ENCODE data around the gene PNKD. TPM values are rescaled to one million over a fixed set of nuclear protein-coding genes. Genes with fewer than 3 reads are reported as not detected.
A peak's percentile ranks its signal among the peaks of the same experiment; 100 is the strongest.

The PNKD gene, protein sequence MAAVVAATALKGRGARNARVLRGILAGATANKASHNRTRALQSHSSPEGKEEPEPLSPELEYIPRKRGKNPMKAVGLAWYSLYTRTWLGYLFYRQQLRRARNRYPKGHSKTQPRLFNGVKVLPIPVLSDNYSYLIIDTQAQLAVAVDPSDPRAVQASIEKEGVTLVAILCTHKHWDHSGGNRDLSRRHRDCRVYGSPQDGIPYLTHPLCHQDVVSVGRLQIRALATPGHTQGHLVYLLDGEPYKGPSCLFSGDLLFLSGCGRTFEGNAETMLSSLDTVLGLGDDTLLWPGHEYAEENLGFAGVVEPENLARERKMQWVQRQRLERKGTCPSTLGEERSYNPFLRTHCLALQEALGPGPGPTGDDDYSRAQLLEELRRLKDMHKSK
- polyA plus RNA-seq (ENCODE audit: low read depth in 6 of 6): 100 to 1,000 TPM in 5 of 6 donors, 10 to 100 TPM in 1; 99.4 to 143 (median 127) TPM

DNA sequence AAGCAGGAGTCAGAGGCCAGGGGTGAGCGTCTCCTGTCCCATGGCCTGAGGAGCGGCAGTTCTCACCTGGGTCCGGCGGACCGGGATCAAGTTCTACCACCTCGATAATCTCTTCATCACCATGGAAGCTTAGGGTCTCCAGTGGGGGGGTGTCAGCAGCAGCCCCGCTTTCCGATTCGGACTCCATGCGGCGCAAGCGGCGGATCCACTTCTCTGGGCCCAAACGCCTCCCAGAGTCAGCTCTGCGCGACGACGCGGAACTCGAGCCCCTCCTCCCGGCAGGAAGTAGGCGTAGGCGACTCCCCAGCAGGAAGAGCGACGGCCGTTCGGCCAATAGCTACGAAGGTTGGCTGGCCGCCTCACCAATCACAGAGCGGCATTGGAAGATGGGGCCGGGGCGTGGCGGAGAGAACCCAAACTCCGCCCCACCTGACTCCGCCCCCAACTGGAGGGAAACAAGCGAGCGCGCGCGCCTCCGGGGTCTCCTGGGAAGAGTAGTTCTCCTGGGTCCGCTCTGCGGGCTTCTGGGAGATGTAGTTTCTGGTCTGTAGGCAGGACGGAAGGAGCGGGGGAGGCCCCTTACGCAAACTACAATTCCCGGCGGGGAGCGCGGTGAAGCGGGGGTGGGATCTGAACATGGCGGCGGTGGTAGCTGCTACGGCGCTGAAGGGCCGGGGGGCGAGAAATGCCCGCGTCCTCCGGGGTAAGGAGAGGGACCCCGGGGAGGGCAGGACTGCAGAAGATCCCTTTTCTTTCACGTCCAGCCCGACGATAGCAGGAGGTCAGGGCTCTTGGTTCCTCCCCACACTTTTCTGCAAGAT, at the start of gene PNKD, which contains the start of gene AAMP:
PNKD (plus strand) TSS at position 620 of the 821 bp plus-strand sequence; CDS start at position 637, 17 bp downstream.
AAMP (minus strand) TSS at position 238 of the 821 bp plus-strand sequence; CDS start at position 187, 51 bp downstream.
- Mint-ChIP-seq H3K4me3 (peak within 1 kb of the TSS; percentile 90 to 99 (median 96)), H3K4me1 (peaks cover 67 to 78% (median 75%) of the 10 kb centered on the region in 3 donors), H3K27ac (peak within 1 kb of the TSS; percentile 91 to 98 (median 96)), H3K36me3 (peaks cover 6 to 8% of the 10 kb centered on the region in 2 donors), H3K27me3 (no peaks in the 10 kb centered on the region), H3K9me3 (no peaks in the 10 kb centered on the region)
- DNase-seq: peak; percentile 100
- peak; percentile 83 to 84 for ATAC-seq (ENCODE audit: low read depth in 2 of 2)

DNA sequence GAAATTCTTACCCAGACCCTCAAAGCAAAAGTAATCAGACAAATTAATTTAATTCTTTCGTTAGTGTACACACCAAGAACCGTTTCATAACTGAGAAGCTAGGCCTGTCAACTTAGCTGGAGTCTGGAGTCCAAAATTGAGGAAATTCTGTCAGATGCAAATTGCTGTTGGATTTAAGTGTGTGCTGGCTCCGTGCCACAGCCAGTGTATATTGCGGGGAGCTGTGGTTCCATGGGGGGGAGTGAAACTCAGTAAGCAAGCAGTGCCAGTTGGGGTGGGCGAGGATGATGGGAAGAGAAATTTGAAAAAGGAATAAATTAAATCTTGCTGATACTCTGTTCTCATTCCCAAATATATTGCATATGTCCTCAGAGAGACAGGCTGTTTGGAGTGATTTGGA, 49.3 kb upstream of the PNKD start:
- no peak for DNase-seq
- no peaks in the 10 kb centered on the region for H3K9me3 Mint-ChIP-seq
- peaks cover 69 to 84% (median 70%) of the 10 kb centered on the region in 3 donors for H3K4me1 Mint-ChIP-seq
- H3K27me3 Mint-ChIP-seq: no peaks in the 10 kb centered on the region
- peaks cover 0 to 17% of the 10 kb centered on the region in 2 donors for H3K36me3 Mint-ChIP-seq
- H3K27ac Mint-ChIP-seq: peak overlapping the region in 5 of 6 donors; percentile 4 to 98 (median 81)
- no peak for ATAC-seq (ENCODE audit: low read depth in 2 of 2)
- peak overlapping the region; percentile 61 to 96 (median 90) for H3K4me3 Mint-ChIP-seq

DNA sequence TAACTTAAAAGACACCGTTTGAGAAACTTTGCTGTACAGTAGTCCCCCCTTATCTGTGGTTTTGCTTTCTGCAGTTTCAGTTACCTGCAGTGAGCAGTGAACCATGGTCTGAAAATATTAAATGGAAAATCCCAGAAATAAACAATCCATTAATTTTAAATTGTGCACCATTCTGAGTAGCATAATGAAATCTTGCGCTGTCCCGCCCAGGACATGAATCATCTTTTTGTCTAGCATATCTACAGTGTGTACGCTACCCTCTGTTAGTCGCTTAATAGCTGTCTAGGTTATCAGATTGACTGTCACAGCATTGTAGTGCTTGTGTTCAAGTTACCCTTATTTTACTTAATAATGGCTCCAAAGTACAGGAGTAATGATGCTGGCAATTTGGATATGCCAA, 47.3 kb upstream of the PNKD start:
- Mint-ChIP-seq H3K9me3 (no peaks in the 10 kb centered on the region), H3K27me3 (no peaks in the 10 kb centered on the region), H3K27ac (peak overlapping the region in 5 of 6 donors; percentile 30 to 86 (median 81)), H3K4me3 (peak overlapping the region; percentile 32 to 89 (median 62)), H3K36me3 (peaks cover 5 to 27% of the 10 kb centered on the region in 2 donors), H3K4me1 (peaks cover 57 to 91% (median 69%) of the 10 kb centered on the region in 3 donors)
- no peak for ATAC-seq (ENCODE audit: low read depth in 2 of 2)
- DNase-seq: no peak

DNA sequence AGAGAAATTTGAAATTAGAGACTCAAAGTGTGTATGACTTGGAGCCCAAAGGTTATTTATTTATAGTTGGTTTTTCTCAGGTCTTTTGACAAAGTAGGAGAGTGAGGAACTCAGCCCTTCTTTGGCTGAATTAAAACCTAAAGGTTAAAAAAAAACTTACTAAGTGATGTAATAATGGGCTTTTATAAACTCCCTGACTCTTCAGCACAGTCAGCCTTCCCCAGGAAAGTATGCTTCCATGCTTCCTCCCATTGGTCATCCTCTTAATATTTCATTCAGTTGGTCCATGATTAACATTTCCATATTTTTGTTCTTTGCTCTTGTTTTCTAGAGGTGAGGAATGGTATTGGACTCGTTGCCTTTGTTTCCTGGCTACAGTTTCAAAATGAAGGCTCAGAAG, 46.1 kb upstream of the PNKD start:
- H3K27me3 Mint-ChIP-seq: no peaks in the 10 kb centered on the region
- peak overlapping the region in 5 of 6 donors; percentile 21 to 86 (median 76) for H3K27ac Mint-ChIP-seq
- H3K36me3 Mint-ChIP-seq: peaks cover 5 to 27% of the 10 kb centered on the region in 2 donors
- ATAC-seq (ENCODE audit: low read depth in 2 of 2) (no peak), DNase-seq (no peak)
- H3K4me3 Mint-ChIP-seq: peak overlapping the region in 4 of 8 donors; percentile 2 to 68 (median 24)
- H3K9me3 Mint-ChIP-seq: no peaks in the 10 kb centered on the region
- peaks cover 59 to 93% (median 70%) of the 10 kb centered on the region in 3 donors for H3K4me1 Mint-ChIP-seq

DNA sequence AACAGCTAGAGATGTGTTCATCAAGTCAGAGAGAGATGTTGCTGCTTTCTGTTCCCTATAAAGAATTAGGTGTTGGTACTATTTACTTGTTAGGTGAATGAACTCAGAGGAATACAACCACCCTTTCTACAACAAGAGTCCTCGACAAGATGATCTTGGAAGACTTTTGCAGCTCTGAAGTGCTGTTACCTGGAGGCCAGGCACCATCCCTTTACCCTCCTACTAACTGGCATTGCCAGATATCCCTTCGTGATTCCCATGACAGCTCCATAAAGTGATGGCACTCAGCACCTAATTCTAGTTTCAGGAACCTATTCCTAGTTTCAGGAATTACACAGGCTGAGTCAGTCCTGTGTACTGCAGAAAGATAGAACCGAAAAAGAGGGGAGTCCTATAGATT, 43.4 kb upstream of the PNKD start:
- Mint-ChIP-seq H3K27me3 (no peaks in the 10 kb centered on the region), H3K4me1 (peaks cover 47 to 83% (median 58%) of the 10 kb centered on the region in 3 donors), H3K4me3 (peak overlapping the region in 3 of 8 donors; percentile 21 to 53 (median 51)), H3K9me3 (no peaks in the 10 kb centered on the region), H3K27ac (peak overlapping the region in 4 of 6 donors; percentile 30 to 72 (median 44)), H3K36me3 (peaks cover 15 to 36% of the 10 kb centered on the region in 2 donors)
- ATAC-seq (ENCODE audit: low read depth in 2 of 2): no peak
- DNase-seq: no peak

DNA sequence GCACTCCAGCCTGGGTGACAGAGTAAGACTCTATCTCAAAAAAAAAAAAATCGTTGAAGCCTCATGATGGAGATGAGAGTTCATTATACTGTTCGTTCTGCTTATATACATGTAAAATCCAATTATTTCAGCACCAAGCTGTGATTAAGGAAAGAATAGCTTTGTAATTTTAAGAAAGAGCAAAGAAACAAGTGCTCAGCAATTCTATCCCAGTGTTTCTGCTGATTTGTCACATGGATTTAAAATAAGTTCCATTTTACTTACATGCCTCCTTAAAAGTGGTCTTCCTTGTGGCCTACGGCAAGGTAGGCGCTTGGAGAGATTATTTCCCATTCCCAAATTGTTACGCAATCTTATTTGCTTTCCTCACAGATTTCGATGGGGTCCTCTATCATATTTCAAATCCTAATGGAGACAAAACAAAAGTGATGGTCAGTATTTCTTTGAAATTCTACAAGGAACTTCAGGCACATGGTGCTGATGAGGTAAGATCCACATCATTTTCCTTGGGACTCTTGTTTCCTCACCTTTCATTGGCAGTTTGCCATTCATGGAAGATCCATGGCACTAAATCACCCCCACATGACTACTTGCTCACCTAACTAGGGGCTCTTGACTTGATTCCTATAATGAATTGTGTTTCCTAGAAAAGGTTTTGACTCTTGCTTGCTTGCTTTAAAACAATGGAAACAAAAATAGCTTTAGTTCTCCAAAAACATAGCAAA, 41.8 kb upstream of the PNKD start:
- Mint-ChIP-seq H3K27me3 (no peaks in the 10 kb centered on the region), H3K27ac (peak overlapping the region in 4 of 6 donors; percentile 52 to 88 (median 74)), H3K9me3 (peaks cover 0 to 1% (median 0%) of the 10 kb centered on the region in 7 donors), H3K36me3 (peaks cover 18 to 36% of the 10 kb centered on the region in 2 donors), H3K4me3 (peak overlapping the region in 4 of 8 donors; percentile 12 to 79 (median 38)), H3K4me1 (peaks cover 39 to 67% (median 49%) of the 10 kb centered on the region in 3 donors)
- DNase-seq: no peak
- no peak for ATAC-seq (ENCODE audit: low read depth in 2 of 2)

DNA sequence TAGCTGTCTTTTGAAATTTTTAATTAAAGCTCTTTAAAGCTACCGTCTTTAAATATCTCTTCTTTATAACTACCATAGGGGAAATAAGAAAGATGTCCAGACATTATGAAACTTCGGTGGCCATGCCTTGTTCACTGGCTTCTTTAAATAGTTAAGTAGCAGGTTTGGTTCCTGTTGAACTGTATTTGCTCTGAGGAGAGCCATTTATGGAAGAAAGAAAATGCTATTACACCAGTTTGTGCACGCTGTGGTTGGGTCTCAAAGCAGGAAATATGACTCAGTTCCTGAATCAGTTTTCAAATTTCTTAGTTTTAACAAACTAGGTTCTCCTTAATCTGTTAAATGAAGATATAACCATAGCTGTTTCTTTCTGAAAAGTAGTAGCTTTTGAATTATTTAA, 41.1 kb upstream of the PNKD start:
- peaks cover 0 to 1% (median 0%) of the 10 kb centered on the region in 7 donors for H3K9me3 Mint-ChIP-seq
- no peak for DNase-seq
- ATAC-seq (ENCODE audit: low read depth in 2 of 2): peak; percentile 73 to 78
- peaks cover 39 to 61% (median 43%) of the 10 kb centered on the region in 3 donors for H3K4me1 Mint-ChIP-seq
- H3K36me3 Mint-ChIP-seq: peaks cover 24 to 36% of the 10 kb centered on the region in 2 donors
- peak overlapping the region; percentile 9 to 79 (median 62) for H3K27ac Mint-ChIP-seq
- H3K27me3 Mint-ChIP-seq: no peaks in the 10 kb centered on the region
- peak overlapping the region in 5 of 8 donors; percentile 20 to 79 (median 40) for H3K4me3 Mint-ChIP-seq

DNA sequence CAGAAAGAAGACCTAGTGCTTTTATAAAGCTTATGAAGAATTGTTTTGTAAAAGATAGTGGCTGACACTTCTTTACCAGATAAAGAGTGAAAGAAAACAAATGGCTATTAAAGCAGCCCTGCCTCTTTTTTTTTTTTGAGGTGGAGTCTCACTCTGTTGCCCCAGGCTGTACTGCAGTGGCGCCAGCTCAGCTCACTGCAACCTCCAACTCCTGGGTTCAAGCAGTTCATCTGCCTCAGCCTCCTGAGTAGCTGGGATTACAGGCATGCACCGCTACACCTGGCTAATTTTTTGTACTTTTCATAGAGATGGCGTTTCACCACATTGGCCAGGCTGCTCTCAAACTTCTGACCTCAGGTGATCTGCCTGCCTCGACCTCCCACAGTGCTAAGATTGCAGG, 40.5 kb upstream of the PNKD start:
- DNase-seq: no peak
- peaks cover 24 to 30% of the 10 kb centered on the region in 2 donors for H3K36me3 Mint-ChIP-seq
- H3K27me3 Mint-ChIP-seq: no peaks in the 10 kb centered on the region
- peaks cover 0 to 1% (median 0%) of the 10 kb centered on the region in 7 donors for H3K9me3 Mint-ChIP-seq
- peak overlapping the region in 1 of 6 donors; percentile 34 for H3K27ac Mint-ChIP-seq
- no peak overlapping the region for H3K4me3 Mint-ChIP-seq
- no peak for ATAC-seq (ENCODE audit: low read depth in 2 of 2)
- H3K4me1 Mint-ChIP-seq: peaks cover 33 to 55% (median 36%) of the 10 kb centered on the region in 3 donors

DNA sequence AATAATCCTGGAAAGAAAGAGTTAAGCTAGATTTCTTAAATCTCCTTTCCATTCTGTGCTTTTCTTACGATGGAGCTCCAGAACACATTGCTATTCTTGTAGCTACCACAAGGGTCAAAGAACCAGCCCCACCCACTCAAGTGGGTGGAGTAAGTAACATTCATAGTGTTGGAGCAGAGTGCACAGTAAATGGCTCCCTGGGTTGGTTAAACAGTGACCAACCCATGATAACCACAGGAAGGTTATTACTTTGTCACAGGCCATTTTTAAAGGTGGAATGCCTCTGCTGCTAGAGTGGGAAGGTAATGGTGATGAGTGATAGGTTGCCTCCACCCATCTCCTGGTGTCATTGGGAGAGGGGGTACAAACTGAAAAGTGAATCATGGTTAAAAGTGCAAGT, 39.4 kb upstream of the PNKD start:
- Mint-ChIP-seq H3K9me3 (peaks cover 0 to 1% (median 0%) of the 10 kb centered on the region in 7 donors), H3K4me1 (peaks cover 24 to 47% (median 26%) of the 10 kb centered on the region in 3 donors), H3K36me3 (peaks cover 22 to 24% of the 10 kb centered on the region in 2 donors), H3K27ac (peak overlapping the region; percentile 9 to 91 (median 48)), H3K4me3 (peak overlapping the region in 1 of 8 donors; percentile 84), H3K27me3 (no peaks in the 10 kb centered on the region)
- ATAC-seq (ENCODE audit: low read depth in 2 of 2) (peak; percentile 70 to 75), DNase-seq (no peak)

DNA sequence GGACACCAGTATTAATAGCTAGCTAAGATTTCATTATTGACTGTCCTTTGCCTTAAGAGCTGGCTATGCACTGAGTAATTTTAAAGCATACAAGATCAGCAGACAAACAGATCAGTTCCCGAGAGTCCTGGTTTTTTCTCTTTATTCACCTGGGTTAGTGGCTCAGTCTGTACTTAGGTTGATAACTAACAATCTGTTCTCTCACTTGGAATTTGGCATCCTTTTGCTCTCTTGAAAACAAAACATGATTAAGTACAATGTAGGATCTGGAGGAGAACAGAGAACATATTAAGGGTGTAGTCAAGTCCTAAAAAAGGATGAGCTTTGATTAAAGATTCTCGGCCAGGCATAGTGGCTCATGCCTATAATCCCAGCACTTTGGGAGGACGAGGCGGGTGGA, 36.8 kb upstream of the PNKD start:
- peaks cover 18 to 24% (median 22%) of the 10 kb centered on the region in 3 donors for H3K4me1 Mint-ChIP-seq
- H3K4me3 Mint-ChIP-seq: no peak overlapping the region
- peak overlapping the region in 1 of 6 donors; percentile 85 for H3K27ac Mint-ChIP-seq
- no peak for ATAC-seq (ENCODE audit: low read depth in 2 of 2)
- no peak for DNase-seq
- H3K27me3 Mint-ChIP-seq: no peaks in the 10 kb centered on the region
- H3K9me3 Mint-ChIP-seq: peaks cover 0 to 1% (median 0%) of the 10 kb centered on the region in 7 donors
- H3K36me3 Mint-ChIP-seq: peaks cover 16 to 20% of the 10 kb centered on the region in 2 donors

DNA sequence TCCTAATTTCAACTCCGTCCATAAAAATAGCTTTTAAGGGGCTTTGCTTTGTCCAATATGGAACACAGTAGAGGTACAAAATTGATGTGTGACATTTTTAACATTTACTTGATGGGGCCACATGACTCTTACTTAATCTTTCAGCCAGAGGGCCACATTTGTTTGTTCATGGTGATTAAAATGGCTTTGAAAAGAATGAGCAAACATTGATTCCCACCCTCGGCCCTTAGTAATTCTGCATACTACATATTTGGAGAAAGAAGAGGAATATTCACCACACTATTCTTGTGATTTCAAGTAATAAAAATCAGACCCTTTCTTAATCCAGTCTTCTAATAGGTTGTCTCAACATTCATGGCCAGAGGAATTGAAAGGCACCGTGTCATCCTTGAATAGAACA, 35.8 kb upstream of the PNKD start:
- H3K36me3 Mint-ChIP-seq: peaks cover 16 to 25% of the 10 kb centered on the region in 2 donors
- no peaks in the 10 kb centered on the region for H3K27me3 Mint-ChIP-seq
- no peak for ATAC-seq (ENCODE audit: low read depth in 2 of 2)
- H3K4me1 Mint-ChIP-seq: peaks cover 9 to 15% (median 14%) of the 10 kb centered on the region in 3 donors
- no peak overlapping the region for H3K4me3 Mint-ChIP-seq
- no peak overlapping the region for H3K27ac Mint-ChIP-seq
- peaks cover 0 to 1% (median 0%) of the 10 kb centered on the region in 7 donors for H3K9me3 Mint-ChIP-seq
- DNase-seq: no peak

DNA sequence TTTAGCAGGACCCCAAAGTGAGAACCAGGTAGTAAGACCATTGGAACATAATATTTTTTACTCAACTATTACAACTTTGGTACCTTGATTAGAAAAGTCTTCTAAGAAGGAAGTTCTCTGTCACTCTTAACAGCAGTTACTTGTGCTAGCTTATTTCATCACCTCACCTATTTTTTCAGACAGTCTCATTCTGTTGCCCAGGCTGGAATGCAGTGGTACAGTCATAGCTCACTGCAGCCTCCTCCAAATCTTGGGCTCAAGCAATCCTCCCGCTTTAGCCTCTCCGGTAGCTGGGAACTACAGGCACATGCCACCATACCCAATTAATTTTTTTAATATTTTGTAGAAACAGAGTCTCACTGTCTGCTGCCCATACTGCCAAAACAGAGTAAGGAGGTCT, 35.3 kb upstream of the PNKD start:
- peaks cover 9 to 14% (median 14%) of the 10 kb centered on the region in 3 donors for H3K4me1 Mint-ChIP-seq
- no peaks in the 10 kb centered on the region for H3K27me3 Mint-ChIP-seq
- no peak overlapping the region for H3K4me3 Mint-ChIP-seq
- H3K9me3 Mint-ChIP-seq: peaks cover 0 to 1% (median 0%) of the 10 kb centered on the region in 7 donors
- peak overlapping the region in 1 of 6 donors; percentile 30 for H3K27ac Mint-ChIP-seq
- ATAC-seq (ENCODE audit: low read depth in 2 of 2) (no peak), DNase-seq (no peak)
- peaks cover 16 to 25% of the 10 kb centered on the region in 2 donors for H3K36me3 Mint-ChIP-seq

Data from naive B cell (primary cell).